GM19324 (cell line): ENCODE data around the gene METTL25.

ENCODE experiments used
- ATAC-seq: cut with Tn5 transposase; IDR thresholded peaks from one replicate; pipeline ENCODE4 v1.9.1; 2021; ENCODE audit warnings: mild to moderate bottlenecking, moderate library complexity; ENCODE audit not compliant: unreplicated experiment, low FRiP score

Gene METTL25

DNA sequence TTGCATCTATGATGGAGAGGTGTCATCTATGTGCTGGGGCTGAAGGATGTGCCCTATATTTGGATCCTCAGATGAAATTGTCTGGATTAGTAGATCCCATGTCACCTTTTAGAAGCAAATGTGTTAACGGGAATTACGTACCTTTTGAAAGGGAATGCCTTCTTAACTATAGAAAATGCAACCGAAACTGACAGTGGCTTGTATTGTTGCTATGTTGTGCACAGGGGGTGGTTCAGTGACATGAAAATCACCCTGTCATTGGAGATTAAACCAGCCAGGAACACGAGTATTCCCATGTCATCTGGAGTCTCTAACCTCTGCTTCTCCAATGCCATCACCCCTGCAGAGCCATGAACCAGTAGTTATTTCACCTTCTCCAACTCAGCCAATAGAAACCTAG lies 110.2 kb downstream of the METTL25 start:
- no peak for ATAC-seq

DNA sequence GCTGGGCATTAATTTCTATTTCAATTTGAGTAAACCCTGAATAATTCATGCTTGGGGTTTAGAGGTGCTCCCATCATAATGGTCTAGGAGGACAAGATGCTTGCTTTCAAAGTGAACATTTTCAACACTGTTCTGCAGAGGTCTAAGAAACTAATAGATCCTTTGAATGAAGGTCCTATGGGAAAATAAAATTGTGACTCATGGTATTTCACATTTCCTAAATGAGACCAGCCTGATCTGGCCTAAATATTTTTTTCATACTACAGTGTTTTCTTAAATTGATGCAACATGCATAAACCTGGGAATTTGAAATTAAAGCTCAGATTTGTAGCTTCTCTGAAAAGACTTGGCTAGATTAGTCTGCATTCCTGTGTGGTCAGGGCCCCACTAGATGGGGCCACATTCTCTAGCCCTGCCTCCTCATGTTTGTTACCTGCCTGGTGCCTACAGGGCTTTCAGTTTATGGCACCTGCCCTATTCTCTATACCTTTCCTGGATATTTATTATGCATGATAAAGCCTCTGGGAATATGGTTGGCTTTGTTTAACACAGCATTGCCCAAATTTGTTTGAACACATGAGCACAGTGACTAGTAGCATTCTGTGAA lies 112.7 kb downstream of the METTL25 start:
- no peak for ATAC-seq

DNA sequence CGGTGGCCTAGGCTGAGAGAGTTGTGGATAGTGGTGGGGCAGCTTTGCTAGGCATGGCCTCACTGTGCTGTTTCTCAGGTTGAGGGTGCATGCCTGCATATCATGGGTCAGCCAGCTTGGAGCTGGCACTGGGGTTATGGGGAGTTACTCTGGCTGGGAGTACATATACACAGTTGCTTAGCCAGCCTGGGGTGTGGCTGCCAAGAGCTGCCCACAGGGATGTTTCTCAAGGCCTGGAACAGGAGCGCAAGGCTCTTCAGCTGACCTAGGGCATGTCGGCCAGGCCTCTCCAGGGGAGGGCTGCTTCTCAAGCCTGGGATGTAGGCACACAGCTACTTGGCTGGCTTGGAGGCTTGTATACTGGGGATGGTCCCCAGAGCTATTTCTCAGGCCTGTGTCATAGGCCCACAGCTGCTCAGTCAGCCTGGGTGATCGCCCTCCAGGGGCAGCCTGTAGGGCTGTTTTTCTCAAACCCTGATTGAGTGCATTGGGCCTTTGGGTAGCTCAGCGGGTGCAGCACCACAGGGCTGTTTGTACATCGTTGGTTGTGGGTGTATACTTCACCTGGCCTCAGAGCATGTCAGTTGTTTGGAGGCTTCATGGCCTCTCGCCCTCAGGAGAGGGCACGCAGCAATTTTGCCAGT lies 114.9 kb downstream of the METTL25 start:
- ATAC-seq = no peak

DNA sequence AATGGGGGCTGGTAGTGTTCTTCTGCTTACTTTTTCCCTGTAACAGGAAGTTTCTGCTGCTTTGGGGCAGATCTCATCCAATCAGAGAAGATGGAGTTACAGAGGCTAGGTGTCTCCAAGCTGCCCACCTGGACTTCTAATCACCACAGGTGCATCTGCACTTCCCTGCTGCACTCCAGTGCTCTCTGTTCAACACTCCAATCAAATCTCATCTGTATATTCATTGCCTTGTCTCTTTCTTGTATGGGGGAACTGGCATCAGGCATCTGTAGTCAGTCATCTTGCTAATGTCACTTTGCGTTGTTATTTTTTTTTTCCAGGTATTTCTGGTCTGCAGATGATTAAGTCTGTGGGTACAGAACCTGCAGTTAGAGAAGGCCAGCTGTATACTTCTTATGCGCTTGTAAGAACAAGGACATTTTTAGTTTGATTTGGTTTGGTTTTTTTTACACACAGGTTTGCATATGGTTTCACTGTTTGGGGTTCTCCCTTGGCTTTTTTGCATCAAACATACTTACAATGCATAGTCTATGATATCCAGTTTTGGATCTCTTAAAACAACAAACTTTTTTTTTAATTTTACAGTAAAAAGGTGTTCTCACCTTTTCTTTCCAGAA lies 116.0 kb downstream of the METTL25 start:
- peak; percentile 81 for ATAC-seq

DNA sequence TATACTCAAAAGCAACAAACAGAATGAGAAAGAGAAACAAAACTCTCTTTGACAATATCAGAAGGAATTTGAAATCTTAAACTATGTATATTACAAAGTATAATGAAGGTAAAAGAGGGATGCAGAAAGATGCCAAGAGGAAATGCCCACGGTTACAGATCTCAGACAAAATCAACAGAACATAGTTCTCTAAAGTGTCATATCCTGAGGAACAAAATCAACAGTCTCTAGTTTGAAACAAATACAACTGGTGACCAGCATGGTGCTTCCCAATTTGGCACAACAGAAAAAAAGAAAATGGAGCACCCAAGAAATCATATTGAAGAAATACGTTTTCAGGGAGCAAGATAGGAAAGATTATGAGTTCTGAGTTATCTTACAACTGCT lies 116.5 kb downstream of the METTL25 start:
- ATAC-seq = peak; percentile 17

DNA sequence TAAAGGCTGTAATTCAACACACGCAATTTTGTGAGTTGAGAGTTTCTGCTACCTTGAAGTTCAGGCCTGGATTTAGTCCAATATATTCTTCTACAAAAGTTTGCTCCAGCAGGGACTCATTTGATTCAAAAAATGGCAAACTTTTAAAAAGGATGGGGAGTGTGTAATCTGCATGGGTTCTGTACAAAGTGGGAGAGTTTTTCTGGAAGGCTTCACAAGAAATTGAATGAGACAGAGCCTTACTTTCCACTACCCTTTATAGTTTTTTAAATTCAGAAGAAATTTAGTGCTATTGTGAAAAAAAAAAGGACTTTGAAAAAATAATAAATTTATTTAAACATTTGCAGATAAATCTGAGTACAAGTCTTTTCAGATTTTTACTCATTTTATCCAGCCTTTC lies 116.9 kb downstream of the METTL25 start:
- ATAC-seq = no peak

DNA sequence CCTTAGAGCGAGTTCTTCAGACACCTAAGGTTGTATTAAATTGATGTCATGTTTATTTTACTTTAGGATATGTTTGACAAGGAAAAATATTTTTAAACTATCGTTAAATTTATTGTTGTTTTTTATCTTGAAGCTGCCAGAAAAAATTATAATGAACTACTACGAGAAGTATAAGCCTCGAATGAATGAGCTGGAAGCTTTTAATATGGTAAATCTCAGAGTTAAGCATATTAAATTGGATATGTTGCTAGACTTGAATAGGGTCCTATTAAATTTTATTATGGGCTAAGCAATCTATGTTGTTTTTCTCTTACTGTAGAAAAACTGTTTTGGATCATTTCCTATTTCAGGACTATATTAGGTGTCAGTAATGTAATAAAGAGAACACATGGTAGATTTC lies 118.2 kb downstream of the METTL25 start:
- ATAC-seq = no peak

DNA sequence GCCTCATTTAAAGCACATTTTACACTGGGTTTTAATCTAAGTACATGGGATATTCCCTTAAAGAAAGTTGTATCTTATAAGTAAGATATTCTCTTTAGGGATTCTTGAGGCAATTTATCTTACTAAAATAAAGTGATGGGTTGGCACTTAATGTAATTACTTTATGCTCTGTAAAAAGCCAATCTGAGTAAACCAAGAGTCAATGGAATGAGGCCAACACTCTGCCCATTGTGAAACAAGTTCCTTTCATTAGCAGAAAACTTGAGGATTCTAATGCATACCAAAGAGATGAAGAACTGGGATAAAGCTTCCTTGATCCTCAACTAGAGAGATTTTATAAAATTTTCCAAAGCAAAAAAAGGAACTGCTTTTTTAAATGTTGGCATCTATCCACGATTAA lies 121.2 kb downstream of the METTL25 start:
- ATAC-seq = no peak

DNA sequence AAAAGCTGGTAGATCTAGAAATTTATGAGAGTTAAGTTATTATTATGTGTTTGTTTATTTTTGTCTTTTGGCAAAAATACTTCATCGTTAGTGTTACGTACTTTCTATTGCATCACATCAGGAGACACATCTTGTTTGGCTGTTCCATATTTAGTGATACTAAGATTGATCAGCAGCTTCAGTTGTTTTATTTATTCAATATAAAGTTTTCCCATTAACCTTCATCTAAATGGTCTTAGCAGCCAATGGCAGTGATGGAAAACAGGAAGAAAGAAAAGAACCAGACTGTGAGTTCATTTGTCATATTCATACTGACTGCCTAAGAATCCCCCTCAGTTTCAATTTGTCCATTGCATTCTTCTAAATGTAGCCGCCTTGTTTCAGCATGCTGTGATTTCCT lies 122.3 kb downstream of the METTL25 start:
- ATAC-seq = no peak

DNA sequence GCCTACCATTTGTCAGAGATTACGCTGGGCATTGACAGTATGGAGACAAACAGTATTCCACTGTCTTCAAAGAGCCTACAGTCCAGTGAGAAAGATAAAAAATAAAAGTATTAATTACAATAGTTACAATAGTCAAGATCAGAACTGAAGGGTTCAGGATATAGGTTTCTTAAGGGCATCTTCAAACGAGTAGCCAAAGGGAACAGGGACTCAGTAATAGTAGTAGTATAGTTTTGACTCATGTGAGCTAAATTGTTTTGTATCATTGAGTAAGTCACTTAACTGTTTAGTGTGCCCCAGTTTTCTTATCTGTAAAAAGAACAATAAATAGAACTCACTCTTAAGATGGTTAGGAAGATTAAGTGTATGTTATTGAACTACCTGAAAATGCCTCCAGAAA lies 123.6 kb downstream of the METTL25 start:
- ATAC-seq = no peak

DNA sequence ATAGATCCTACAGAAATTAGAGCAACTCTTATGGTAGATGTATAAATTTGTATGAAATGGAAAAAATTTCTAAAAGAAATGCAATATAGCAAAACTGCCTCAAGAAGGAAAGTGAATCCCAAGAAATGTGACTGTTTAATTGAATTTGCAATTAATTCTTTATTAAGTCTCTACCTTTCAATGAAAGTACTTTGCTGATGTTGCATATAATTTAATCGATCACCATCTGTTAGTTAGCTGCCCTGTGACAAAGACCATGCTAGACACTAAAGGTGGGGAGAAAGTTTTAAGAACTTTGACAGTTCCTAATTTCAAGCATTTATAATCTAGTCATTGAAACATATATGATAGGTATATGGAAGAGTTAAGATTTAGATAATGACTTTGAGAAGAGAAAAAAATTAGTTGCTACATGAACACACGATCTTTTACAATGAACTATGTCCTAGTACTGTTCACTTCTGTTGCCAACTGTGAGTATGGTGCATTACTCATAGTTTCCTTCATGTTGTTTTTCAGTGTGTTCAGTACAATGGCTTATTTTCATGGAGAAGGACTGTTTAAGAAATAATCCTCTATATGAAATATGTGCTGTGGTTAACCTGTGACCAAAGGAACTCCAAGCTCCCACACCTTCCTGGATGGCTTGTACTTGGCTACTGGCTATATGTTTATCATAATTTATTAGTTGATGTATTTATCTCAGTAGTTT lies 128.4 kb downstream of the METTL25 start:
- no peak for ATAC-seq

DNA sequence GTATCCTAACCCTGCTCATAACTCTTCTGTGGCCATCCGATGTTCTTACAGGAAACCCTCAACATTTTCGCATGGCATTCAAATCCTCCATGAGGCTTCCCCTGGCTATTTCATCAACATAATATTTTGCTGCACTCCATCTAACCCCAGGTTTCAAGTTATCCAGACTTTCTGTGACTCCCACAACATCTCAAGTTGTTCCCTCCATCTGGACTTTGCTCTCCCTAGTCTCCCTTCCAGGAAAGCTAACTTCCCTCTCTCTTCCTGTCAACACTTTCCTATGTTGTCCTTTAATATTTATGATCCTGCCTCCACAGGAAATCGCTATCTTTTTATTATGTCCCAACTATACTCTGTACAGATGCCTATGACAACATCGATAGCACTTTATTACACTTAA lies 146.1 kb downstream of the METTL25 start:
- no peak for ATAC-seq

DNA sequence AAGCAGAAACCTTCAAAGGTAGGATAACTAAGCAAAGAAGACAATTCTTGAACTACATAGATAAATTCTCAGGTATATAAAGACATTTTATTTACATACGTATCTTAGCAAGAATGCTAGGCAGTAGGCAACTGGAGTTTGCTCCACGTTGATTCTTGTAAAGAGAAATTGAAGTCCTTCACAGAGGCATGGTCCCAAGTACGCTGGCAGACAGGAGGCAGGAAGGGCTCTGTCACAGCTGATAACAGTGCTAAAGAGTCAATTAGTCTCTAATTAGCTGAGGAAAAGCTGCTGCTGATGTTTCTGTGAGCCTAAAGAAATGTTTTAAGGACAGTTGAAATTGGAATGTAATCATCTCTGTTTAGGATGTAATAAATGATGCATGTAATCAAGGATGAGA lies 146.8 kb downstream of the METTL25 start:
- ATAC-seq = no peak

DNA sequence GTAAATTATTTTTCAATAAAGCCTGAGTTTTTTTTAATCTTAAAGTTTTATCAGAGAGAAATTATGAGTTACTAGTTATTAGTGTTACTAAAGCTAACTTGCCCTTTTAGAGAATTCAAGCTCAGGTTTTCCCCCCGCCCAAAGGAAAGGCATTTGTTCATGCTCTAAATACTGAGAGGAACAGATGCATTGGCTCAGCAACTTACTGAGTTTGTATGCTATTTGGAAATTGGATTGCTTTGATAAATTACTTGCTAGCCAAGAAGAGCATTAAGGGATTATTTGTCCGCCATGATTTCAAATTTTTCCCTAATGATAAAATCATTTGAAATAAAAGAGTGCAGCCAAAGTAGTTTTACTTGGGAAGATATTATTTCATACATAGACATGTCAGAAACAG lies 149.4 kb downstream of the METTL25 start:
- ATAC-seq = no peak

DNA sequence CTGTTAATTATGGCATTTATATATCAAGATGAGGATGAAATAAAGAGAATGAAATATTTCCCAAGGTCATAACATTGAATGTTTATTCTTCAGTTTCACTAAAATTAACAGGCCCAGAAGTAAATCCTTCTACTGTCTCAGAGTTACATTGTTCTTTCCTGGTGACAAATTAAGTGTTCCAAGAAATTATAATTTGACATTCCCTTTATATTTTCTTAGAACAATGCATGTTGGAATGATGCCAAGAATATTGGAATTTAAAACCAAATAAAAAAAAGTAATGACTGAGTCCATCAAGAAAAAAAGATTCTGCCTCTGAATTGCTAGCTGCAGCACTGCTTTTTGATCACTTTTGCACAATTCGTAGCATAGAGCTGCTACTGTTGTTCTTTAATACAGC lies 152.1 kb downstream of the METTL25 start:
- no peak for ATAC-seq

DNA sequence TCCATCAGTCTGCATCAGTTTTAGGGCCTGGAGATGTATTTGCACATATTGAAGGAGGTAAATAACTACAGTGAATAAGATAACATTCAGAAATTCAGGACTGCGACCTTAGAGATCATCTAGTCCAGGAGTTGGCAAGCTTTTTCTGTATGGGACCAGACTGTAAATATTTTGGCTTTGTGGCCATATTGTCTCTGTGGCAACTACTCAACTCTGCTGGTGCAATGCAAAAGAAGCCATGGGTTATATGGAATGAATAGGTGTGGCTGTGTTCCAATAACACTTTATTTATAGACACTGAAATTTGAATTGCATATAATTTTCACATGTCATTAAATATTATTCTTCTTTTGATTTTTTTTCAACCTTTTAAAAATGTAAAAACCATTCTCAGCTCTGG lies 156.6 kb downstream of the METTL25 start:
- no peak for ATAC-seq

DNA sequence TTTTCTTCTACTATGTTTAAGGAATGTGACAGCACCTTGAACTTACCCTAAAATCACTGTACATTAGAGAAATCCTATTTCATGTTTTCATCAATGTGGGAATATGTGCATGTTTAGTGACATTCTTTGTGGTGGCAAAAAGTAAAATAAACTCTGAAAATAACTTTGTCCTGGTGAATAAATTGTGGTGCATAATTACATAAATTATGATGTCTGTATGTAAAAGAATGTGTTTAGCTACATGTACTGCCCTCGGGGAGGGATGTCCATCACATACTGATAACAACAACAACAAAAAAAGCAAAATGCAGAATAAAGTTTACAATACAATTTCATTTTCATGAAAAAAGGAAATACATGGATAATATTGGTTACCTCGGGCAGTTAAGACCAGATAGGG lies 157.3 kb downstream of the METTL25 start:
- no peak for ATAC-seq

DNA sequence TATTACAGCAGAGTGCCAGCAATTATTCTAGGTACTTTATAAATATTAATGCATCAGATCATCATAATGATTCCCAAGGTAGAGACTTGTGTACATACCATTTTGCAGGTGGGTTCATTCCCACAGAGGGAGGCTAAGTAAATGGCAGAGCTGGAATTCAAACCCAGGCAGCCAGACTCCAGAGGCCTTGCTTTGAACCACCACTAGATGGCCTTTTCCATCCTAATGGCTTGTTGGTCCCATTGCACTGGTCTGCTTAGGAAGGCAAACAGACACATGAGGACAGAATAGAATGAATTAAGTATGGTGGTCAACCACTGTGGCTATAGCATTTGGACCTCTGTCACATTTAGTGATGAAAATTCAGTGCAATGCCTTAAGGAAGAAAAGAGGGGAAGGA lies 158.7 kb downstream of the METTL25 start:
- ATAC-seq = no peak

DNA sequence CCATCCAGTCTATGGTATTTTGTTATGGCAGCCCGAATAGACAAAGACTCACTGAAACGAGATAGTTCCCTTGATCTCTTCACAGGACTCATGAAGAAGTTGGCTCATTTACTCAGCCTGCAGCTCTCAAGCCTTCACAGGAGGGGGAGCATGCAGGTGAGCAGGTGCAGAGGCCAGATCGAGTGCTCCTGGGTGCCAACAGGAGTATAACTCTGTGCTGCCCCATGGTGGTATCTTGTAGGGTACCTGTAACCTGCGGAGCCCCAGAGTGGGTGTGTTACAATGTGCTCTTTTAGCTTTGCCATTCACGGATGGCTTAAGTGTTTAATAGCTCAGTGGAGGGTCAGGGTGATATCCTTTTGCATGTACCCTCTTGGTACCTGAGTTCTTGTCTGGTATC lies 159.5 kb downstream of the METTL25 start:
- no peak for ATAC-seq

DNA sequence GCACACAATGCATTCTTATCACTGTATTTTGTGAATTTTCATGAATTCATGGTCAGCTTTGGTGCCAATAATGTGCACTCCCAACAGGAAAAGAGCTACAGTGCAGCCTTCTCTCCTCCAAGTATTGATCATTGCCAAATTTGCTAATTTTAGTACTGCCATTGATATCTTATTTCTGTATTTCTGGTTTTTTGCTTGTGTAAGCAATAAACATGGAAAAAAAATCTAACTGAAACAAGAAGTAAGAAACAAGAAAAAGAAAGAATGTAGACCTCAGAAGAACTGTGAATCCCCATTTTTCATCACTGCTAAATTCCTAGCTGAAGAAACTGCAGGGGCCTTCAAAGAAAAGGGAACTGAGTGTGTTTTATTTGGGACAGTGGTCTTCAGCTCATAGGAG lies 161.2 kb downstream of the METTL25 start:
- ATAC-seq = no peak

DNA sequence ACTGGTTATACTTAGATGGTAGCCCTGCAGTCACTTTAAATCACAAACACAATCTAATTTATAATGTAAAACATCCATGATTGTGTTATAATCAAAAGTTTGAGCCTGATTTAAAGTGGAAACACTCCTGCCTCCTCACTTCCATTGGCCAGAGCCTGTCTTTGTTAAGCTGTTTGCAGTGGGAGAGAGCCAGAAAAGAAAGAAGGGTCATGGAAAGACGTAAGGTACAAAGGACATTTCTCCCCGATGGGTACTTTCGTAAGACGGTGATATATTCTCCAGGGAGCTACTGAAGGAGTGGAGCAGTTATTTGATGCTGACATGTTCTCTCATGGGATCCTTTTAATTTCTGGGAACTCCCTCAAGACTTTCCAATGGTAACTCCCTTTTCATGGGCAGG lies 164.0 kb downstream of the METTL25 start:
- no peak for ATAC-seq

DNA sequence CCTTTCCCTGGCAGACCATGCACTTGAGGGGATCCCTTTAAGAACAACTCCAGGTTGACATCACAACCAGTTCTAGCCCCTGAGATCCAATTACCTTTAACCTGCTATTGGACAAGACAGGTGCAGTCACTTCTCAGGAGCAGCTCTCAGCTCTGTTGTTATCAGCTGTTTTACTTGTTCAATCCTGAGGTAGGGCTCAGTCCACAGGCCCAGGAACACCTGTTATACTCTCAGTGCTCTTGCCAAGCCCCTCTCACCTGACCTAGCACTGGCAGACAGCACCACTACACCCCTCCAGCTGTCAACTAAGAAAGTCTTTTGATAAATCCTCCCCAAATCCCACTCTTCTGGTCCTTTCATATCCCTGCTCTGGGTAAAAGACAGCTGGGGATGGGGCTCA lies 164.4 kb downstream of the METTL25 start:
- ATAC-seq = no peak
